ENCODE data around the gene EIF2AK3.
"Not testable (repeated sequence)": the region's sequence is repeated elsewhere in the genome, so short reads cannot be mapped to it uniquely, and the experiment has no call there.

EIF2AK3 gene

DNA sequence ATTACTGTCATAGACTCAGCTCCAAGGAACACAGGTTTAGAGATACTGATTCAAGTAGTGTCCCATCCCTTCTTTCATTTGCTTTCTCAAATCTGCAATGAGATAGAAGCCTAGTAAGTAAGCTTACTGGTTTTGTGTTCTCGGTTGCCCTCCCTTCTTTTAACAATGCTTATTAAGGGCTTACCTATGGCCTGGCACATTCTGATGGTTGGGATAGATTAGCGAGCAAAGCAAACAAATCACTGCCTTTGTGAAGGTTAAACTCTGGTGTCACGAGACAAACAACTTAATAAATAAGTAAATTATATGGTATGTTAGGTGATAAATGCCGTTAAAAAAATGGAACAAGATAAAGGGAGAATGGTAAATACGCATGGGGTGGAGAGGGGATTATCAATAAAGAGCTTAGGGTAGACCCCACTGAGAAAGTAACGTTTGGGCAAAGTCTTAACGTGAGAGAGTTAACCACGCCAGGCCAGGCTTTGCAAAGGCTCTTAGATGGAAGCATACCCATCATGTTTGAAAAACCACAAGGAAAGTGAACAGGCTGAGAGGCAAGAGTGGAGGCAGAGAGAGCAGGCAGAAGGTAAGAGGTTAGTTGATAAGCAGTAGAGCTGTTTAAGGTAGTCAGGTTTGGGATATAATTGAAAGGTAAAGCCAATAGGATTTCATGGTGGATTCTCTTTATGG, 31.0 kb downstream of the EIF2AK3 start:
- DNase-seq (ENCODE audit: low spot score): no peak

DNA sequence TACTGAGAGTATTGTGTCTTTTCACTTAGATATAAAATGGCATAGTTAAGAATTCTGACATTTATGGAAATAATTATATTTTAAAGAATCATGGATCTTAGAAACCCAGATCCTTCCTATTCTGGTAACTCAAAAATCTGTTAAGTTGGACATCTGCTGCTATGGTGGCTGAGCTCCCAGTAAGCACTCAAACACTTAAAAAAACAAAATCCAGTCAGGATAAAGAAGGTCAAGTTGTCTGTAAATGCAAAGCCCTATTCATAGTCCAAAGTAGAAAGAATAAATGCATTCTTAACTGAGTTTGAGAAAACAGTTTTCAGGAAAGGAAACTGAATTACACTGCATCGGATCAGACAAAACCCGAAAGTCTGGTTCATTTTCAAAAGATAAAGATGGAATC, 35.6 kb downstream of the EIF2AK3 start:
- DNase-seq (ENCODE audit: low spot score): no peak

DNA sequence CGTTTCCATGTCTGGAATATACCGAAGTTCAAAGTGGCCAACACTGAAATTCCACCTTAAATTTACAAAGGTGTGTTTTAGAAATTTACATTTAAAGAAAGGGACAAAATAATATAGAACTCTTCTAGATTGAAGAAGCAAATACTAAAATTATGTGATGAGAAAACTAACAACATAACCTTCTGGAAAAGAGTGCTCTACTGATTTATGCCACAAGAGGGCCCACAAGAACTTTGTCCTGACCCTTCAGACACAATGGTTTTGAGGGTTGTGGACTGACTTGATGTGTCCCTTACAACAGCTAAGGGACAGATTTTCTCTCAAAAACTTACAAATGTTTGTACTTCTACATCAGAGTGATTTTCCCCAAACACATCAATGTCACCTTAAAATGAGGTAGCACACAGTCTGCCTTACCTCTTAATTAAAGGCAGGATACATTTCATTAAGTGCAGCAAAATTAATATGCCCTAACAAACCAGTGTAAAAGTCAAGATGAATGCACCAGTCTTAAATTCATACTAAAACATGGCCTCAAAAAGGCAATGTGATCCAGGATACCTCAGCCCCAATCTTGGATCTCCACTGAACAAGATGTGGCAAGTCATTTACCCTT, 36.2 kb downstream of the EIF2AK3 start:
- peak; percentile 40 for DNase-seq (ENCODE audit: low spot score)

DNA sequence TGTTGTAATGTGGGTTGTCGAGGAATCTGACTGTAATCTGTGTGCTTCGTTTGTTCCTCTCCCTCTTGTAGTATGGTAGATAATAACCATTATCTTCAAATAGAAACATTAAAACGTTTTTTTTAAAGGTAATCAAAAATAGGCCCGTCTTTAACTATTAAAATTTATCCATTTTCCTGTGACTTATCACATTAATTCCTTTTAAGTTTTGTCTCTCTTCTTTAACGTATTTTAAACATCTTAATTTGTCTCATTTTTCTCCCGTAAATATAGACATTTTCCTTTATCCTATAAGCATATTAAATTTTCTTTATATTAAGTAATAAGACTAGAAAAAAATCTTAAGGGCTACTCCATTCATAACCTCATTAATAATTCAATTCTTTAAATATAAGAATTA, 41.3 kb downstream of the EIF2AK3 start:
- DNase-seq (ENCODE audit: low spot score): no peak

DNA sequence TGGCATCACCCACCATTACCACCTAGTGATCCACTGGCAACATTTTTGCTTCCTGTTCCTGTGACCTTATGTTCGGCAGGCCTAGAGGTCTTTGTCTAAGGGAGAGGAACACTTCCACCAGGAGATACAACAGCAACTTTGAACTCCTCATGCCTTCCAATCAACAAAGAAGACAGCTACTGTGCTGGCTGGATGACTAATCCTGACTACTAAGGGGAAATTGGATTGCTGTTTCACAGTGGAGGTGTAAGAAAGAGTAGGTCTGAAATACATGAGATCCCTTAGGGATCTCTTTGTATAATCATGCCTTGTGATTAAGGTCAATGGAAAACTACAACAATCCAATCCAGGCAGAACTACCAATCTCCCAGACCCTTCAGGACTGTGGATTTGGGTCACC, 45.2 kb downstream of the EIF2AK3 start:
- DNase-seq (ENCODE audit: low spot score): no peak

DNA sequence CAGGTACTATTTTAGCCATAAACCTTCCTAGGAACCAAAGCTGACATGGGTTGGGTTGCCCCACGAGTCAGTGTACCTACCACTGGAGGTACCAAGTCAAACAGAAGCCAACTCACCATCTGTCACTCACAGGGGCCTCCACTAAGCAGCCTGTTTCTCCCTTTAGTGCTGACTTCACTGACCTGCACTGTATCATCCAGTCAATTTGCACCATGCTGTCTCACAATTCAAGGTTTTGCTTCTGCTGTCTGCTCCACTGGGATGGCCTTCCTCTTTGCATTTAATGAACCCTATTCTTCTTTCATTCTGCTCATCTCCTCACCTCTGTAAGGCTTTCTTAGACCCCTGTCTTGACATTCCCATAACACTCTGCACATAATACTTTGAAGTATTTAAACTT, 47.2 kb downstream of the EIF2AK3 start:
- DNase-seq (ENCODE audit: low spot score): no peak

DNA sequence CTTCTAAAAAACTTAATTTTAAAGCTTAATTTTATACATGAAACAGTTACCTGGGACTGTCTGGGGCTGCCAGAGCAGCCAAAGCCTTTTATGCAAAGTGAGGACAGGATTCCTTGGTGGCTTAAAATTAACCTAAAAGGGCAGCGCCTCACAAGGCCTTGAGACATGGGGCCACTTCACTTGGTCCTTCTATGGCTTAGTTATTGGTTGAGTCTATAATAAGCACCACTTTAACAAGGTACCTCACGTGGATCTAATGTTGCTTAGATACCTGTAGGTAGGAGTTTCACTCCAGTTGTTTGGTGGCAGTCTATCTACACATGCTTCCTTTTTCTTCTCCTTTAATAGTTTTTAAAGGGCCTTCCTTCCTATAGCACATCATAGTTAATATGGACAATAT, 51.6 kb downstream of the EIF2AK3 start:
- DNase-seq (ENCODE audit: low spot score): no peak

DNA sequence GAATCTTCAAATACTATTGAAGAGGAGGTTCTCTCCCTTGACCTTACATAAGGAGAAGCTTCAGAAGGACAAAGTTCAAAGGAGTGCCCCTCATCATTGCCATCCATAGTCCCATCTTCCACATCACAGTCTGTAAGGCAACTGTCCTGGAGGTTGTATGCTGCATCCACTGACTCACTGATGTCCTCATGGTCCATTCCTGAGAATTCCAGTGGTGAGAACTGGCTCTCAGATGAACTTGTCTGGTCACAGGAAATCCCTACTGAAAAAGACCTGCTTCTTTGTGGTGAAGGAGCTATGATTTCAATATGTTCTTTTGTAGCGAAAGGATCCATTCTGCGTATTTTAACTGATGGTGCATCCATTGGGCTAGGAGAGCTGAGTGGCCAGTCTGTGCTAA, 52.2 kb downstream of the EIF2AK3 start:
- no peak for DNase-seq (ENCODE audit: low spot score)

DNA sequence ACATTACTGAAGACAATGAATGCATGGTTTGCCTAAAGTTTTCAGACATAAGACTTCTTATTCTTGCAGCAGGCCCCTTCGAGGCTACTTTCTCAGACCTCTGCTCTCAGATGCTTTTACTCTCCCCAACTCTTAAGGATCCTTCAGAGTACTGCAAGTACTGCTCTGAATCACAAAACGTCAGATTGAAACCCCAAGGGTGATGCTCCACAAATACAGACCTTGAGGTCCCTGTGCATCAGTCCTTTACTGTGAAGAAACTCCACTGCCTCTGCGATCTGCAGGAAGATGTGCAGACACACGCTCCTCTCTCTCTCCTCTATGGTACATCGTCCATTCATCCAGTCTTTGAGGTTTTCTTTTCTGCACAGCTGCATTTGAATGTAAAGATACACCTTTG, 52.8 kb downstream of the EIF2AK3 start:
- no peak for DNase-seq (ENCODE audit: low spot score)

DNA sequence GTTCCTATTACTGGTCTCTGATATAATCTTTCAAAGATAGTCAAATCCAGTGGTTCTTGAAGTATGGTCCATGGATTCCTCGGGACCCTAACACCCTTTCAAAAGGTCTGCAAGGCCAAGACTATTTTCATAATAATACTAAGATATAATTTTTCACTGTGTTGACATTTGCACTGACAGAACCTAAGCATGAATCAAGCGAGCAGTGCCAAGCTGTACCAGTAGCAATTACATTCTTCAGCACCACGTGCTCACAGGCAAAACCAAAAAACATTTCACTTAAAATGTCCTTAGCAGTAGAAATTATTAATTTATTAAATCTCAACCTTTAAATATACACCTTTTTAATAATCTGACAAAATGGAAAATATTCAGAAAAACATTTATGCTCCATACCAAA, 59.1 kb downstream of the EIF2AK3 start:
- DNase-seq (ENCODE audit: low spot score): no peak

DNA sequence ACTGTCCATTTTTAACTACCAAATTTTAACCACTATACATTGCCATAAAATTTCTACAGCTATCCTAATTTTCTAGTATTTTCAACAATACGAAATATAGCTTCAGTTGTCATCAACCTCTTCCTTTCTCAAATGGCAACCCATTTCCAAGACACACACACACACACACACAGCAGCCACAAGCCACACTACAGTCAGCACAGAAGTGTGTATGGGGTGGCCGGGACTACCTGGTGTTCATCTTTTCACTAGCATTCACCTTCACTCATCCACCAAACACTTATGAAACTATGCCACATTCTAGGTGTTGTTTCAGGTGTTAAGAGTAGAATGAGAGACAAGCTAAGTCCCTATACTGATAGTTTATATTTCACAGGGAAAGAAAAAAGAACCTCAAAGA, 62.9 kb downstream of the EIF2AK3 start:
- DNase-seq (ENCODE audit: low spot score): no peak

DNA sequence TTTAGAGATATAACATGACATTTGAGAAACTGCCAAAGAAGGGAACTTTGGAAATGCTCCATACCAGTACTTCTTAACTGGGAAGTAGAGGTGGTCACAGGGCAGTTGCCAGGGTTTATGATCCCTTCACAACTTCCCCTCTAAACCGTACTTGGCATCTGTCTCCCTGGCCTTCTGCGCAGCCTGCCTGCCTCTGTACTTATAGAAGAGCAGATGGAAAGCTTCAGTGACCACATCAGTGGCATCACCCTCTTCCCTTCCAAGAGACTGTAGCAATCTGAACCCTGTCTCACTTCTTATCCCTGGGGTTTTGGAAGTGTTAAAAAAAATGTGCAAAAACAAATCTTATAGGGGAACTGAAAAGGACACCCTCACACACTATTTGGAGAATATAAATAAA, 64.1 kb downstream of the EIF2AK3 start:
- DNase-seq (ENCODE audit: low spot score): no peak

DNA sequence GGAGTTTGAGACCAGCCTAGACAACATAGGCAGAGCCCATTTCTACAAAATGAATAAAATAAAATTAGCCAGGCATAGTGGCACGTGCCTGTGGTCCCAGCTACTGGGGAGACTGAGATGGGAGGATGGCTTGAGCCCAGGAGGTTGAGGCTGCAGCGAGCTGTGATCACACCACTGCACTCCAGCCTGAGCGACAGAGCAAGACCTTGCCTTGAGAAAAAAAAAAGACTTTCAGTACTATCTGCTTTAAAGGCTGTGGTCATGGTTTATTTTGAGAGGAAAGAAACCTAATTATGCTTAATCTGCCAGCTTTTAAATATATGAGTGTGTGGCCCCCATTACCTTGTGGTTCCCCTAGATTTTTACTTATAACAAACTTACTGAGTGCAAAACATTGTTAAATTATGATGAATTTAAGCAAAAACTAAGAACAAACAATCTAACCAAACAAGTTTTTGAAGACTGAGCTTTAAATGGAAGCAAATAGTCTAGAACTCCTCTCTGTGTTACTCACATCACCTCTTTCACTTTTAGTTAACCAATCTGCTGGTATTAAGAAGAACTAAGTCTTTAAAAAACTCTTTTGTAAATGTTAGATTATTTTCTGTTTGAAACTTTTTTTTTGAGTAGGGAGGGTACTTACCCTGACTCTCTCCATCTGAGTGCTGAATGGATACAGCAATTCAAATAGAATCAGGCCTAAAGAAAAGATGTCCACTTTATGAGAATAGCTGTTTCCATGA, 65.4 kb downstream of the EIF2AK3 start:
- DNase-seq (ENCODE audit: low spot score): no peak

DNA sequence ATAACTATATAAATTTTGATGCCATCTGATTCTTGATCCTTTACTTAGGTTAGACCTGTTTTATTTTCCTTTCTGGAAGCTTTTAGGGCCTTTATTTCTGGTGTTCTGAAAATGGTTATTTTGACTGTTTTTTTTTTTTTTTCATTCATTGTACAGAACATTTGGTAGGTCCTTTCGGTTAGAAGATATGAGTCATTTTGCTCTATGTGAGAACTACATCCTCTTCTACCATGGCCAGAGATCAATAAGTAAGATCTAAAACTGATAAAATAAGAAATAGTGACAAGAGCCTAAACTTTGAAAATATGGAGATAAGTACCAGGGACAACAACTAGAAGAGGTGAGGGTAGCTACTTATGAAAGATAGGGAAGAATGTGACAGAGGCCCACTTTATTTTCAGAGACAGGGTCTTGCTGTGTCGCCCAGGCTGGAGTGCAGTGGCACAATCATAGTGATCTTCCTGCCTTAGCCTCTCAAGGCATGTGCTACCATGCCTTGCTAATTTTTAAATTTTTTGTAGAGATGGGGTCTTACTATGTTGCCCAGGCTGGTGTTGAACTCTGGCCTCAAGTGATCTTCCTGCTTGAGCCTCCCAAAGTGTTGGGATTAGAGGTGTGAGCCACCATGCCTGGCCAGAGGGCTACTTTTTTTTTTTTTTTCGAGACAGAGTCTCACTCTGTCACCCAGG, 66.5 kb downstream of the EIF2AK3 start:
- DNase-seq (ENCODE audit: low spot score): no peak

DNA sequence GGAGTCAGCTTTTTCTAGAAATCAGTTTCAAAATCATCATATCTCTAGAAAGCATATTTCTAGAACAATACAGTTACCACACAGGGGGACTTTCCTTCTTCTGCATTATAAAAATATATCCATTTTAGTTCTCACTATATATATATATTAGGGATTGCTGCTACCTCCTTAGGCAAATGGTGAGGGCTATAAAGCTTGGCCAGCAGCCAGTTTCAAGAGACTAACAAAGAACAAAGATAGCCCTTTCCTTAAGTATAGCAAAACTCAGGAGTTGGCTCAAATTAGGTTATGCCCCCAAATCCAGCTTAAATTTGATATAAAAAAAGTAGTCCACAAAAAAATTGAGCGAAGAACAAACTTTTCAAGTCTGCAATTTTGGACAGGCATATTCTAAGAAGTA, 70.0 kb downstream of the EIF2AK3 start:
- no peak for DNase-seq (ENCODE audit: low spot score)

DNA sequence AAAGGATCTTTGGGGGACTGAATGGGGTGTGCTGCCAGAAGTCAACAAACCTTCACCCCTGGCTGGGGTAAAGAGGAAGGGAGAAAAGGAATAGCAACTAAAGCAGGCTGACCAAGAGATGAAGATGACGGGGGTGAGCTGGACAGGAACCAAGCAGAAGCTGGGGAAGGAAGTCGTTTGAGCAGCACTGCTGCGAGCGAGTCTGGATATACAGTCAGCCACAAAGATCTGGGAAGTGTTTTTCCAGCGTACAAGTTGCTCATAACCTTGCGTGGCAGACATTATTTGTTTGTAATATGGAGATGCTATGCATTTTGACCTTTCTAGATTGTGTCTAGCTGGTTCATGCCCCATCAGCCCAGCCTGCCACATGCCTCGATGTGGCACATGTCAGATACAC, 71.2 kb downstream of the EIF2AK3 start:
- DNase-seq (ENCODE audit: low spot score): no peak

DNA sequence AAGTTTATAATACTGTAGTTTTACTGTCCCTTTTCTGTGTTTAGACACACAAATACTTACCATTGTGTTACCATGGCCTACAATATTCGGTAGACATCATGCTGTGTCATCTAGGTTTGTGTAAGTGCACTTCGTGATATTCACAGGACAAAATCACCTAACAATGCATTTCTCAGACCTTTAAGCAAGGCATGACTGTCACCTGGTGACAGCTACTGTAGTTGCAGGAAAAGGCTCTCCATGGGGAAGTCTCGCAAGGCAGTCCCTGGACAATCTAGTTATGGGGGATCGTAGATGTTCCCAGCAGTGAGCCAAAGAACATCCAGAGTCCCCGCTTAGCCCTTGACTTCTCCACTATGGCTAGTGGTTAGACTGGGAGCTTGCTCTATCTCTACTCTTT, 73.1 kb downstream of the EIF2AK3 start:
- no peak for DNase-seq (ENCODE audit: low spot score)

DNA sequence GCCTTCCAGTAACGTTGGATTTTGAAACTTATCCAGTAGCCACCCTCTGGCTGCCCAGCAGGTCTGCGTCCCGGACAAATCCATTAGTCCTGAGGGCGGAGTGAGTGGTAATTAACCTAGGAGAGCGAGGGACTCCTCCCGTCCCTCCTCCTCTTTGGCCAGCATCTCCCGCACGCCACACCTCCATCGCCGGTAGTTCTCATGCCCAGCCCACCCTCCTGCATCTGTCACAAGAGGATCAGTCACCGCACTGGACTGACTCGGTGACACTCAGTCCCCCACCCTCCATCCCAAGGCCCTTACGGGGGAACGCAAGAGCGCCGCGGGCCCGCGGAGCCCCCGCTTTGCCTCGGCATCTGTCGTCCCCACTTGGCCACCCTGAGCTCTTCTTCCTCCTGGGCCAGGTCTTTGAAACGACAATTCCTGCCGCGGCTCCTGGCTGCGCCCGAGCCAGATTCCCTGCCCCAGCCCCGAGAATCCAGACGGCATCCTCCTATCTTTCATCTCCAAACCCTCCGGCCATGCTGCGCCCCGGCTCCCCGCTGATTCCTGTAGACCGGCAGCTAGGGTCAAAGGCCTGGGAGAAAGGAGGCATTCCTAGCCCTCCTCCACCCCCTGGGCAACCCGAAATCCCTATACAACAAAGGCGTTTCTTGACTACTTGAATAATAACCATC, 77.5 kb downstream of the EIF2AK3 start:
- no peak for DNase-seq (ENCODE audit: low spot score)

DNA sequence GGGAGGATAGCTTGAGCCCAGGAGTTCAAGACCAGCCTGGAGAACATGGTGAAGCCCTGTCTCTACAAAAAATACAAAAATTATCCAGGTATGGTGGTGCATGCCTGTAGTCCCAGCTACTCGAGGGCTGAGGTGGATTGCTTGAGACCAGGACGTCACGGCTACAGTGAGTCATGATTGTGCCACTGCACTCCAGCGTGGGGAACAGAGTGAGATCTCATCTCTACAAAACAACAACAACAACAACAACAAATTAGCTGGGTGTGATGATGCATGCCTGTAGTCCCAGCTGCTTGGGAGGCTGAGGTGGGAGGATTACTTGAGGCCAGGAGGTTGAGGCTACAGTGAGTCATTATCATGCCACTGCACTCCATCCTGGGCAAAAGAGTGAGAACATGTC, 81.0 kb downstream of the EIF2AK3 start:
- DNase-seq (ENCODE audit: low spot score): not testable (repeated sequence)

DNA sequence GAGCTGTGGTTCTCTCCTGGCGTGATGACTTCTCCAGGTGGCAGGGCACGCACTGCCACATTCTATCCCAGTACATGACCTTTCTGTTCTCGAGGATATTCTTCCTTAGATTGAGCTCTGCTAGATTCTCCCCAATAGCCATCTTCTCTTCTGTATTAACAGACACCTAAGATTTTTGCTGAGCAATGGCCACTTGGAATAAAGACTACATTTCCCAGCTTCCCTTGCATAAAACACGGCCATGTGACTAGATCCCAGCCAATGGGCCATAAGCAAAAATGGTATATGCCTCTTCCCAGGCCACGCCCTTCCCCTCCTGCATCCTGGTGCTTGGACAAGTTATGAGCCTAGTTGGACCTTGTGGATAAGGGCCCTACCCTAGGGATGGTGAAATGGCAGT, 82.1 kb downstream of the EIF2AK3 start:
- no peak for DNase-seq (ENCODE audit: low spot score)

DNA sequence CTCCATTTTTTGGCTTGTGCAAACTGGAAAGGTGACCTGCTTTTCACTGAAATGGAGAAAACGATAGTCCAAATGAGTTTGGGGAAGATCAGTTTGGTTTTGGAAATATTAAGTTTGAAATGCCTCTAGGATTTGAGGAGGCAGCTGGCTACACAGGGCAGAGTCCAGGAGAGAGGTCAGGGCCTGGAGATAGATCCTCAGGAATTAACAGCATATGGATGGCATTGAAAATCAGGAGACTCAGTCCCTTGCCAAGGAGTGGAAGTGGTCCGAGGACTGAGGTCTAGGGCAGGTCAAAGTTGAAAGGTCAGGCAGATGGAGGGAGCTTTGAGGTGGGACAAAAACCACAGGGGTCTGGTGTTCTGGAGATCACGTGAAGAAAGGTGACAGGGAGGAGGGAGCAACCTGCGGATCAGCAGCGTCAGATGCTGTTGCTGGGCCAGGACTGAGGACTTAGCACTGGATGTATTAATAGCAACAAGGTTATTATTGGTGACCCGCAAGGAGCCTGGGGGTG, 83.7 kb downstream of the EIF2AK3 start:
- no peak for DNase-seq (ENCODE audit: low spot score)

DNA sequence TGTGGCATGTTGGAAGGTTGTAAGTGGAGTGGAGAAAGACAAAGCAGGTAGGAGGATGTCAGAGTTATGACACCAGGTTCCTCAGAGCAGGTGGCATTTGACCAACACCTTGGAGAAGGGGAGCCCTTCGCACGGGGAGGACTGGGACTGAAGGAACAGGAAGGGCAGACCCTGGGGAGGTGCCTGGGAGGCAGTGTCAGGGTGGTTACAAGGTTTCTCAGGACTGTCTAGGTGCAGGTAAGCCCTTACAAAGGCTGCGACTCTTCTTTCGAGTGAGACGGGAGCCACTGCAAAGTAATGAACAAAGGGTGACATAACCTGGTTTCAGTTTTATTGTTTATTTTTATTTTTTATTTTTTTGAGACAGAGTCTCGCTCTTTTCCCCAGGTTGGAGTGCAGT, 84.6 kb downstream of the EIF2AK3 start:
- DNase-seq (ENCODE audit: low spot score): no peak

Measured in hepatic stellate cell (primary cell).